ENCODE results near the gene RPL15.

Gene RPL15

DNA sequence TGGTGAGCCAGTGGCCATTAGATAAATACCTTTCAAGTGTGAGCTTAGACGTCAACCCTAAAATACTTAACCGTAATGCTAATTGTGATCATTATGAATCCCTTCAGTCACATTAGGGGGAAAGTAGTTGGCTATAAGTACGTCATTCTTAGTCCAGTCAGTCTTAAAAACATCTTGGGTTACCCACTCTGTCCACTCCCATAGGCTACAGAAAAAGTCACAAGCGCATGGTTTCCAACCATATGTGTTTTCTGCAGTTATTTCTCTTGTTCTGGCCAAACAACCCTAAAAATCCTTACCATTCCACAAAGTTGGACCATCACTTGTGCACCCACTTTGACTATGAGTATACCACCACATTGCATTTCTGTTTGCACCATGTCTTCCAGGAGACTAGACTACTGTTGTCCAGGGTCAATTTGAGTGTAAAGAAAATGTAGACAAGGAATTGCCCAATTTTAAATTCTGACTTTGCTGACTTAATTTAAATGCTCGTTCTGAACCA lies 3.3 kb downstream of the RPL15 start:
- Histone ChIP-seq H3K36me3 (ENCODE audit: control insufficient read depth, insufficient read depth, low read length) (peaks cover 10% of the 10 kb centered on the region), H3K9ac (ENCODE audit: low read length) (no peak overlapping the region), H3K27me3 (ENCODE audit: control insufficient read depth, insufficient read depth, low read length) (no peaks in the 10 kb centered on the region), H3K4me3 (ENCODE audit: low read length) (no peak overlapping the region), H3K4me1 (ENCODE audit: control insufficient read depth, insufficient read depth, low read length) (peaks cover 15% of the 10 kb centered on the region), H3K27ac (ENCODE audit: low read depth, low read length) (no peak overlapping the region)

DNA sequence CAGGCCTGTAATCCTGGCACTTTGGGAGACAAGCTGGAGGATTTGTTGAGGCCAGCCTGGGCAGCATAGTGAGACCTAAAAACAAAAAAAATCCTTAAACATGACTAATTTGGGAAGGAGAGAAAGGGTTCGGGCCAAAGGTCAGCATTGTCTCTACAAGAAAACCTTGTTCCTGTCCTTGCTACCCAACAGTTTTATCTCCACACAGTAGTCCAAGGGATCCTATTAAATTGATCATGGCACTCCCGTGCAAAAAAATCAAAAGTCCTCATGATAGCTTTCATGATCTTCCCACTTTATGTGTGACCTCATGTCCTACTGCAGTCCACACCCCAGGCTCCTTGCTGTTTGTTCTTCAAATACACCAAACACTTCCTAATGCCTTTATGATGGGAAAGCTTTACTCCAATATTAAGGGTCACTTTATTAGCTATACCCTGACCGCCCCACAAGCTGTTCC lies 4.2 kb downstream of the RPL15 start:
- Histone ChIP-seq H3K9ac (ENCODE audit: low read length) (no peak overlapping the region), H3K4me1 (ENCODE audit: control insufficient read depth, insufficient read depth, low read length) (peaks cover 11% of the 10 kb centered on the region), H3K4me3 (ENCODE audit: low read length) (no peak overlapping the region), H3K27me3 (ENCODE audit: control insufficient read depth, insufficient read depth, low read length) (no peaks in the 10 kb centered on the region), H3K36me3 (ENCODE audit: control insufficient read depth, insufficient read depth, low read length) (peaks cover 10% of the 10 kb centered on the region), H3K27ac (ENCODE audit: low read depth, low read length) (no peak overlapping the region)

DNA sequence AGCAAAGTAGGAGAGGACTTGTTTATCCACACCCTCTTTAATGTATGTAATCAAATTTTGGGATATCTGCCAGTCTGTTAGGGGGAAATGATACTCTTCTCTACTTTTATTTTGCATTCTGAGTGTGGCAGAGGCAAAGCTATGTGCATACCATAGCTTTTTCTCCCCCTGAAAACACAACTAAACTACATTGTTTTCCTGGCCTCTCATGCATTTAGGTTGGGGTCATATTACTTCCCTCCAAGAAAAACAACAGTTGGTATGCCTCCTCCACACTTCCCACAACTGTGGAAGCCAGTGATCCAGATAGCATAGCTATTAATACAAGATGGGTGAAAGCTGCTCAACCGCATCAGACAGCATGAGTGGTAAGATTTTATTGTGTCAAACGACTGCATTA lies 6.9 kb downstream of the RPL15 start:
- Histone ChIP-seq H3K4me1 (ENCODE audit: control insufficient read depth, insufficient read depth, low read length) (peaks cover 2% of the 10 kb centered on the region), H3K27ac (ENCODE audit: low read depth, low read length) (no peak overlapping the region), H3K9ac (ENCODE audit: low read length) (no peak overlapping the region), H3K4me3 (ENCODE audit: low read length) (no peak overlapping the region), H3K36me3 (ENCODE audit: control insufficient read depth, insufficient read depth, low read length) (peaks cover 10% of the 10 kb centered on the region), H3K27me3 (ENCODE audit: control insufficient read depth, insufficient read depth, low read length) (no peaks in the 10 kb centered on the region)

DNA sequence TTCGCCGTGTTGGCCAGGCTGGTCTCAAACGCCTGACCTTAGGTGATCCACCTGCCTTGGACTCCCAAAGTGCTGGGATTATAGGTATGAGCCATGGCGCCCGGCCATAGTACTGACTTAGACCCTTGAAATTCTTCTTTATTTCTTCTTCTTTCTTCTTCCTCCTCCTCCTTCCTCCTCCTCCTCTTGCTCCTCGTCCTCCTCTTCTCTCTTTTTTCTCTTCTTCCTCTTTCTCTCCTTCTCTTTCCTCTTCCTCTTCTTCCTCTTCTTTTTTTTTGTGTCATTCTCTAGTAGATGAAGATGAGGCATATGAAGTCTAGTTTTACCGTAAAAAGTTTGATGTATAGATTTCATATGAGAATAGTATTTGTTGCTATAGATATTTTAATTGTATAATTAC lies 9.3 kb downstream of the RPL15 start:
- Histone ChIP-seq H3K27ac (ENCODE audit: low read depth, low read length) (no peak overlapping the region), H3K9ac (ENCODE audit: low read length) (no peak overlapping the region), H3K4me3 (ENCODE audit: low read length) (no peak overlapping the region), H3K36me3 (ENCODE audit: control insufficient read depth, insufficient read depth, low read length) (peaks cover 3% of the 10 kb centered on the region), H3K4me1 (ENCODE audit: control insufficient read depth, insufficient read depth, low read length) (no peaks in the 10 kb centered on the region), H3K27me3 (ENCODE audit: control insufficient read depth, insufficient read depth, low read length) (no peaks in the 10 kb centered on the region)

DNA sequence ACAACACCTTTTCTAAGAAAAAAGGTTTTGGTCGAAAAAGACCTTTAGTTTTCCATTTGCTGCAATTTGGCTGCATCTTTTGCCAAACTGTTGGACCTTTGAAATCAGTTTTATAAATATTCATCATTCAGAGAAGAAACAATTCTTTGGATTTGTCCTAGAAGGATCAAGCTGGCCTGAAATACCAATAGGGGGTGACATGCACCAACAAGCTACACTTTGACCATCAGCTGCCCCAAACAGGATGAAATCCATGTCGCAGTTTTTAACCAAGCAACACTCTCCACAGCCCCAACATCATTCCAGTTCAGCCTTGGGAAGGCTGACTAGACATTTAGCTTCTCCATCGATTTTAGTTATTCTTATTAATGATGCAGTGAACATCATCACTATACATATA lies 9.8 kb downstream of the RPL15 start:
- Histone ChIP-seq H3K9ac (ENCODE audit: low read length) (no peak overlapping the region), H3K27ac (ENCODE audit: low read depth, low read length) (no peak overlapping the region)

DNA sequence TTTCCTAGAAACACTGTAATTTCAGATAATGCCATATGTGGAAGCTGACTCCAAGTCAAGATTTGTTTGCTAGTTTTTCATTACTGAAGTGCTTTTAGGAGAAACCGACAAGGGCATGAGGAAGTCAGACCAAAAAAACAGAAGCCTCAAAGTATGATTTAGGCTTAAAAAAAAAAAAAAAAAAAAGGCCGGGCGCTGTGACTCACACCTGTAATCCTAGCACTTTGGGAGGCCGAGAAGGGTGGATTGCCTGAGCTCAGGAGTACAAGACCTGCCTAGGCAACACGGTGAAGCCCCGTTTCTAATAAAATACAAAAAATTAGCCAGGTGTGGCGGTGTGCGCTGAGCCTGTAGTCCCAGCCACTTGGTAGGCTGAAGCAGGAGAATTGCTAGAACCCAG lies 11.6 kb downstream of the RPL15 start:
- Histone ChIP-seq H3K4me3 (ENCODE audit: low read length) (no peak overlapping the region), H3K27me3 (ENCODE audit: control insufficient read depth, insufficient read depth, low read length) (no peaks in the 10 kb centered on the region), H3K9ac (ENCODE audit: low read length) (no peak overlapping the region), H3K4me1 (ENCODE audit: control insufficient read depth, insufficient read depth, low read length) (no peaks in the 10 kb centered on the region), H3K27ac (ENCODE audit: low read depth, low read length) (no peak overlapping the region), H3K36me3 (ENCODE audit: control insufficient read depth, insufficient read depth, low read length) (no peaks in the 10 kb centered on the region)

More for the DNA sequence above, 9.8 kb downstream of the RPL15 start:
- Histone ChIP-seq H3K4me3 (ENCODE audit: low read length) (no peak overlapping the region), H3K4me1 (ENCODE audit: control insufficient read depth, insufficient read depth, low read length) (no peaks in the 10 kb centered on the region), H3K36me3 (ENCODE audit: control insufficient read depth, insufficient read depth, low read length) (peaks cover 3% of the 10 kb centered on the region), H3K27me3 (ENCODE audit: control insufficient read depth, insufficient read depth, low read length) (no peaks in the 10 kb centered on the region)

DNA sequence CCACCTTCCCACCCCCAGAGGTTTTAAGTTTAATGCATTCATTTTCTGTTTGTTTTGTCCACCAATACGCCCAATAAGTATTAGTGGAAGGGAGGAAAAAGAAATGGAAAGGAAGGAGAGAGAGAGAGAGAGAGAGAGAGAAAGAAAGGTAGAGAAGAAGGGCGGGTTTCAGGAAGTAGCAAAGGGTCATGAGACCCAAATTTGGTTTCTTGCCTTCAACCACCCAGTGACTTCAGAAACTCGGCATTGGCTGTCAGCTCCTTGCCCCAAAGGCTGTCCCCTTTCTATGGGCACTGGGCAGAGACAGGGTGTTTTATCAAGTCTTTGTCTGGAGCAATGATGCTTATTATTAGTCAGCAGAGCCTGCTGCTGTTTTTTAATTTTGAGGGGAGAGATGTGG lies 14.7 kb downstream of the RPL15 start:
- no peaks in the 10 kb centered on the region for H3K27me3 ChIP-seq (ENCODE audit: control insufficient read depth, insufficient read depth, low read length)
- no peak overlapping the region for H3K27ac ChIP-seq (ENCODE audit: low read depth, low read length)
- no peaks in the 10 kb centered on the region for H3K36me3 ChIP-seq (ENCODE audit: control insufficient read depth, insufficient read depth, low read length)
- no peaks in the 10 kb centered on the region for H3K4me1 ChIP-seq (ENCODE audit: control insufficient read depth, insufficient read depth, low read length)
- no peak overlapping the region for H3K9ac ChIP-seq (ENCODE audit: low read length)
- H3K4me3 ChIP-seq (ENCODE audit: low read length): no peak overlapping the region

DNA sequence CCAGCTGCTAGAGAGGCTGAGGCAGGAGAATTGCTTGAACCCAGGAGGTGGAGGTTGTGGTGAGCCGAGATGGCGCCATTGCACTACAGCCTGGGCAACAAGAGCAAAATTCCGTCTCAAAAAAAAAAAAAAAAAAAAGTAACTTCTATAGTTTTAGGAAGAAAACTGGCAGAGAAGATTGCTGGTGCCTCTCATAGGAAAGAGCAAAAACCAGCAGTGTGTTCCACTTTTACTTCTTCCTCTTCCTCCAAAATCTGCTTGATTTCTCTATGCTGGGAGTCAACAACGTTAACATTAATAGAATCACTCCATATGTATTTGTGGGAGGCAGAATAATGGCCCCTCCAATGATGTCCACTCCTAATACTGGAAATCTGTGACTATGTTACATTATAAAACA lies 15.6 kb downstream of the RPL15 start:
- no peak overlapping the region for H3K27ac ChIP-seq (ENCODE audit: low read depth, low read length)
- no peak overlapping the region for H3K4me3 ChIP-seq (ENCODE audit: low read length)
- no peaks in the 10 kb centered on the region for H3K36me3 ChIP-seq (ENCODE audit: control insufficient read depth, insufficient read depth, low read length)
- H3K9ac ChIP-seq (ENCODE audit: low read length): no peak overlapping the region
- H3K27me3 ChIP-seq (ENCODE audit: control insufficient read depth, insufficient read depth, low read length): no peaks in the 10 kb centered on the region
- no peaks in the 10 kb centered on the region for H3K4me1 ChIP-seq (ENCODE audit: control insufficient read depth, insufficient read depth, low read length)

DNA sequence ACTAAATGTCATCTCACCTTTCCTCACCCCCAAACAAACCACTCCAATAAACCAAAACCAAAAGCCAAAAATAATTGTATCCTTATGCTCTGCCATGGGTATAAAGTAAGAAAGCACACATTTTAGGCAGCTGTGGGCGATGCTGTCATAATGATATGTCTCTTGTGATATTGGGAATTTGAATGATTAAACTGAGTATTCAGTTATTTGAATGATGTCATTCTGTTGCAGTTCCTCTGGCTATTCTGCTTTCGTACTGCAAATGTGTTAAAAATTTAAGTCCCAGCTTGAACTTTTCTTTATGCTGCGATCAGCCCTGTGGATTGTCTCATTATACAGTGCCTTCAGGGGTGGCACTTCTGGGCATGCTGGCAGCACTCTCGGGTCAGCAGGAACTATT lies 17.3 kb downstream of the RPL15 start:
- Histone ChIP-seq H3K4me3 (ENCODE audit: low read length) (no peak overlapping the region), H3K9ac (ENCODE audit: low read length) (no peak overlapping the region), H3K27ac (ENCODE audit: low read depth, low read length) (no peak overlapping the region), H3K4me1 (ENCODE audit: control insufficient read depth, insufficient read depth, low read length) (no peaks in the 10 kb centered on the region), H3K27me3 (ENCODE audit: control insufficient read depth, insufficient read depth, low read length) (no peaks in the 10 kb centered on the region), H3K36me3 (ENCODE audit: control insufficient read depth, insufficient read depth, low read length) (no peaks in the 10 kb centered on the region)

DNA sequence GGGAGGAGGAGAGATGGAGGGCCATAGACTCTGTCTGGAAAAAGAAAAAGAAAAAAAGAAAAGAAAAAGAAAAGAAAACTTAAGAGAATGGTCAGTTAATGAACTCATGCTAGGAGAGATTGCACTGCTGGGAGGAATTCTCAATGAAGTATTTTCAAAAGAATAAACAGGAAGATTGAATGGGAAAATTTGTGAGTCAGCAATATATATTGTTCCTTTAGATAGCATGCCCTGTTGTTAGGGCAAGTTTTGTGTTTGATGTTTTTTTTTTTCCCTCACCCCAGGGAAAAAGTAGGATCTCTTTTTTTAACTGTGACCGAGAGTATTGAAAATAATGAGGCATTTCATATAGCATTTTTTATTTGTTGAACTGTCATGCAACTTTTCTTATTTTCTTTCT lies 20.4 kb downstream of the RPL15 start:
- Histone ChIP-seq H3K9ac (ENCODE audit: low read length) (no peak overlapping the region), H3K36me3 (ENCODE audit: control insufficient read depth, insufficient read depth, low read length) (no peaks in the 10 kb centered on the region), H3K27me3 (ENCODE audit: control insufficient read depth, insufficient read depth, low read length) (no peaks in the 10 kb centered on the region), H3K4me3 (ENCODE audit: low read length) (no peak overlapping the region), H3K4me1 (ENCODE audit: control insufficient read depth, insufficient read depth, low read length) (no peaks in the 10 kb centered on the region), H3K27ac (ENCODE audit: low read depth, low read length) (no peak overlapping the region)

DNA sequence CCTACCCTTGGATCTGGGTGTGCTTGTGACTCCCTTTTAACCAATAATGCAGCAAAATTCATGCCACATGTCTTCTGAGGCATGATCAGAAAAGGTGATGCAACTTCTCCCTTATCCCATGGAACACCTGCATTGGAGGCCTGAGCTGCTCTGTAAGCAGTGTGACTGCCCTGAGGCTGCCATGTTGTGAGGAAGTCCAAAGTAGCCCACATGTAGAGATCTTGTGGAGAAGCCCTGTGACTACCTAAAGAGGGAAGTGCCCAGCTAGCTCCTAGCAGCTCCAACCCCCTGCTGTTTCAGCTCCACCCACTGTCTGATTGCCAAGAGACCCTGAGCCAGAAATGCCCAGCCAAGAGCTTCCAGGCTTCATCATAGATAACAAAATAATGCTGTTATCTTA lies 21.8 kb downstream of the RPL15 start:
- Histone ChIP-seq H3K4me3 (ENCODE audit: low read length) (no peak overlapping the region), H3K27ac (ENCODE audit: low read depth, low read length) (no peak overlapping the region), H3K4me1 (ENCODE audit: control insufficient read depth, insufficient read depth, low read length) (no peaks in the 10 kb centered on the region), H3K27me3 (ENCODE audit: control insufficient read depth, insufficient read depth, low read length) (no peaks in the 10 kb centered on the region), H3K36me3 (ENCODE audit: control insufficient read depth, insufficient read depth, low read length) (no peaks in the 10 kb centered on the region), H3K9ac (ENCODE audit: low read length) (no peak overlapping the region)

DNA sequence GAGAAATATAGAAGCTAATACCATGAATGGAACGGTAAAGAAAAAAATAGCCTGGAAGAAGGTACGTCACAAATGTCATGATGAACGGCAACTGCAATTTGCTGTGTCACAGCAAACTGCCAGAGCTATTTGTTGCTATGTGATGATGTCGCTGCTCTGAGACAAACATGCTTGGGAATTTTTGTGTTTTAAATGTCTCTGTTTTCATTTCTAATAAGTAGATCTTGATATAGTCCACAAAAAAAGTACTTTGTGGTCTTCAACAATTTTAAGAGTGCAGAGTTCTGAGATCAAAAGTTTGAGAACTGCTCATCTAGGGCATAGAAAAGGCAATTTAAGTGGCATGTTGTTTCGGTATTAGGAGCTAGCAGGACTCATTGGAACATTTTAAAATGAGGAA lies 23.8 kb downstream of the RPL15 start:
- Histone ChIP-seq H3K36me3 (ENCODE audit: control insufficient read depth, insufficient read depth, low read length) (no peaks in the 10 kb centered on the region), H3K27ac (ENCODE audit: low read depth, low read length) (no peak overlapping the region), H3K4me1 (ENCODE audit: control insufficient read depth, insufficient read depth, low read length) (no peaks in the 10 kb centered on the region), H3K4me3 (ENCODE audit: low read length) (no peak overlapping the region), H3K27me3 (ENCODE audit: control insufficient read depth, insufficient read depth, low read length) (no peaks in the 10 kb centered on the region), H3K9ac (ENCODE audit: low read length) (no peak overlapping the region)

DNA sequence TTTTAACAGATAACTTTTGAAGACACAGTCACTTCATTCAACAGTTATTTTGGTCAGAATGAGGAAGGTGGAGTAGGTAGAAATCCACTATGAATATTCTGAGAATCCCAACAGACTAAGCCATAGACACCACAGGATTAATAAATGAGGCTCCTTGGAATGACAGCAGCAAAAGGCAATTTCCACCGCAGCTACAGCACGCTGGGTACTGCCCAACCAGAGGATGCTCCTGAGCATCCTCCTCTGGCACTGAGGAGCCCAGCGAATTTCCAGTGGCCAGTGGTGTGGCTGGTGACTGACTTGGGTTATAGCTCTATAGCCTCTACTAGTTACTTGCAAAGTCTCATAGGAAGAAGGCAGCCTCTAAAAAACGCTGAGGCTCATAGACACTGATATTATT lies 24.5 kb downstream of the RPL15 start:
- H3K4me3 ChIP-seq (ENCODE audit: low read length): no peak overlapping the region
- H3K36me3 ChIP-seq (ENCODE audit: control insufficient read depth, insufficient read depth, low read length): no peaks in the 10 kb centered on the region
- peaks cover under 1% of the 10 kb centered on the region for H3K4me1 ChIP-seq (ENCODE audit: control insufficient read depth, insufficient read depth, low read length)
- no peak overlapping the region for H3K9ac ChIP-seq (ENCODE audit: low read length)
- H3K27ac ChIP-seq (ENCODE audit: low read depth, low read length): no peak overlapping the region
- no peaks in the 10 kb centered on the region for H3K27me3 ChIP-seq (ENCODE audit: control insufficient read depth, insufficient read depth, low read length)
